Measurements from ENCODE around the gene IDI2.
"Not testable (repeated sequence)": the region's sequence is repeated elsewhere in the genome, so short reads cannot be mapped to it uniquely, and the experiment has no call there.

IDI2 gene

DNA sequence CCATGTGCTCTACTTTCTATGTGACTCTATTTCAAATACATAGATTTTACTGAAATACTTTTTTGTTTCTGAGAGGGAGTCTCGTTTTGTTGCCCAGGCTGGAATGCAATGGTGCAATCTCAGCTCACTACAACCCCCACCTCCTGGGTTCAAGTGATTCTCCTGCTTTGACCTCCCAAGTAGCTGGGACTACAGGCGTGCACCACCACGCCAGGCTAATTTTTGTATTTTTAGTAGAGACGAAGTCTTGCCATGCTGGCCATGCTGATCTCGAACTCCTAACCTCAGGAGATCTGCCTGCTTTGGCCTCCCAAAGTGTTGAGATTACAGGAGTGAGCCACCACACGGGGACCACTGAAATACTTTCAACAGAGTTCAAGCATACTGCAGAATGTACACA is 19.8 kb upstream of the IDI2 start:
- FAIRE-seq, result no peak

GRCh38 chr10:1044964-1045363 is 19.3 kb upstream of the IDI2 start:
- FAIRE-seq, result no peak

GRCh38 chr10:1044146-1044545 is 18.5 kb upstream of the IDI2 start:
- no peak for FAIRE-seq

DNA sequence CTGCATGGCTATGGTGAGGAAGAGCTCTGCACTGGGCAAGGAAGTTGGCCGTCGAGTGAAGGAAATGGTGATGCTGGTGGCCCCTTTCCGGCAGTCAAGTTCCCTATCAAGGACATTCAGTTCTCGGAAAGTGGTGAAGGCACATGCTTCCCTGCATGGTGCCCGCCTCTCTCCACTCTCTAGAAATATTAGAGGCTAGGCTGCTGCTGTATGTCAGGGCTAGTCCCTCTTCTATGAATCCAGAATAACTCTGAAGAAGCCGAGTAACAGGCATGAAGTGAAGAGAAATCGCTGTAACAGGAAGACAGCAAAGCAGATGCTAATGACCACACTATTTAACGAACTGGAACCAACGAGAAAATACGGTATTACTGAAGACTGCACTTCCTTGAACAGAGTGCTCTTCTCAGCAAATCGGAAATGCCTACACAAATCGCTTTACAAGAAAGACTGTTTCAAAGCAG is 17.9 kb upstream of the IDI2 start:
- FAIRE-seq, result no peak

GRCh38 chr10:1041514-1041913 is 15.9 kb upstream of the IDI2 start:
- FAIRE-seq, result no peak

- FAIRE-seq, result no peak
Measured at GRCh38 chr10:1040133-1040532, 14.5 kb upstream of the IDI2 start.

DNA sequence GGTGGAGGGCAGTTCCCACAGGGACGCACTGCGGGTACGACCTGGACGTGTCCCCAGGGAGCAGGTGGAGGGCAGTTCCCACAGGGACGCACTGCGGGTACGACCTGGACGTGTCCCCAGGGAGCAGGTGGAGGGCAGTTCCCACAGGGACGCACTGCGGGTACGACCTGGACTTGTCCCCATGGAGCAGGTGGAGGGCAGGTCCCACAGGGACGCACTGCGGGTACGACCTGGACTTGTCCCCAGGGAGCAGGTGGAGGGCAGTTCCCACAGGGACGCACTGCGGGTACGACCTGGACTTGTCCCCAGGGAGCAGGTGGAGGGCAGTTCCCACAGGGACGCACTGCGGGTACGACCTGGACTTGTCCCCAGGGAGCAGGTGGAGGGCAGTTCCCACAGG is 13.1 kb upstream of the IDI2 start:
- not testable (repeated sequence) for FAIRE-seq

DNA sequence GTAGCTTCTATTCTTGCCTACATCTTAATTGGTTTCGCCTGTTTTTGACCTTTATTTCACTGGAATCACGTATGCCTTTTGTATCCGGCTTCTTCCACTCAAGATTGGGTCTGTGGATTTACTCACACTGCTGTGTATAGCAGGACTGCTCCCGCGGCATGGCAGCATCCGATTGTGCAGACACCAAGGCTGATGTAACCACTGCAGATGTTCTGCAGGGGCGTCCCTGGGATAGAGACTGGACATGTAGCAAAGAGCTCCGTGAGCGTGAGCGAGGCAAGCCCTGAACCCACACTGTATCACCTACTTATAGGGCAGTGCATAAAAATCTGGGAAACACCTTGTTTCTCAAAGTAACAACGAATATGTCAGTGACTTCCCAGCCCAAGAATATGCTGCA is 11.4 kb upstream of the IDI2 start:
- no peak for FAIRE-seq

- FAIRE-seq, result no peak
Measured at GRCh38 chr10:1036341-1036791, 10.7 kb upstream of the IDI2 start.

DNA sequence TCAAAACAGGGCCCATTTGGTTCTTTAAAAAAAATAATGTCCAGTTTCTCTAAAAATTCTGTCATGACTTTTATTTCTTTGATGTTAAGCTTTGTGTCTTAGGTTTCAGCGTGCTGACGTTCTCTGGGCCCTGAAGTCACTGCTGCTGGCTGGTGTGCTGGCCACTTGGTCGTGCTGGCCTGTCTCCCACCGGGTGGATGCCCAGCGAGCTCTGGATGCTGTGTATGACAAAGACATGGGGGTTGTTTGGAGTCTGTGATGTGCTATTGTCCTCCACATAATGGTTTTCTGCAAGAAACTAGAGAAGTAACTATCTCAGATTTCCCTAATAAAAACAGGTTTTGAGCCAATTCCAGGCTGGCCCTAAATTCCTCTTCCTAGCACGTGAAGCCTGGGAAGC is 9.5 kb upstream of the IDI2 start:
- no peak for FAIRE-seq

- FAIRE-seq, result no peak
Measured at GRCh38 chr10:1034758-1035157, 9.1 kb upstream of the IDI2 start.

DNA sequence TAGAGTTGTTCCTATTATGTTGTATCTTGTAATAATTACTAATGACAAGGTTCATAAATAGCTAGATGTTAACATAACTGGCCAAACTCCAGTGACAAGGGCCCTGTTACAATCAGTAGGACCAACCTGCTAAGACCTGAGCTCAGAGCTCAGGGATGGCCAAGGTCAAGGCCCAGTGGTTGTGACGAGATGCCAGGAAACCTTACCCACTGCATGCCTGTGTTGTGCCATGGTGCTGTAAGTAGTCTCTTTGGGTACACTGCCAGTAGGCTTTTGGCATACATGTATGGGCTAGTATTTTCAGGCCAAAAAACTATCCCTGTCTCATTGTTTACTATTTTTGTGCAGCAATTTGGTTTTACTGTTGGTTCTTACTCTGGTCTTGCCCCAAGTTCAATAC is 7.9 kb upstream of the IDI2 start:
- no peak for FAIRE-seq

GRCh38 chr10:1029838-1030237 is 4.2 kb upstream of the IDI2 start:
- no peak for FAIRE-seq

DNA sequence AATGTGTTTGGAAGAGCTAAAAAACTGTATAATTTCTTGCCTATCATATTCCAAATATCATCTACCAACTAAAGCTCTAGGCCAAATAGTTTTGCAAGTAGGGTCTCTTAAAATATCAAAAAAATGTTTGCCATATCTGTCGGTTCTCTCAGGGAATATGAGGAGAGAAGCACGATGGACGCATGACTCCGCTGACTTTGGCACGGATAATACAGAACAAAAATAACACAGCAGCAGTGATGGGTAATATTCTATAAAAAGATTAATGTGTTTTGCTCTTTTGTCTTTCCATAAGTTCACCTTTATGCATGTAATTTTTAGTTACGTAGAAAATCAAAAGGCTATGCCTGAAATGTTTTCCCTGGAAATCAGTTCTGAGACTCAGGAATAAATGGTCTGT is 919 bp upstream of the IDI2 start:
- no peak for FAIRE-seq

- FAIRE-seq, result no peak
Measured at GRCh38 chr10:1024103-1024502, 1.6 kb downstream of the IDI2 start.

DNA sequence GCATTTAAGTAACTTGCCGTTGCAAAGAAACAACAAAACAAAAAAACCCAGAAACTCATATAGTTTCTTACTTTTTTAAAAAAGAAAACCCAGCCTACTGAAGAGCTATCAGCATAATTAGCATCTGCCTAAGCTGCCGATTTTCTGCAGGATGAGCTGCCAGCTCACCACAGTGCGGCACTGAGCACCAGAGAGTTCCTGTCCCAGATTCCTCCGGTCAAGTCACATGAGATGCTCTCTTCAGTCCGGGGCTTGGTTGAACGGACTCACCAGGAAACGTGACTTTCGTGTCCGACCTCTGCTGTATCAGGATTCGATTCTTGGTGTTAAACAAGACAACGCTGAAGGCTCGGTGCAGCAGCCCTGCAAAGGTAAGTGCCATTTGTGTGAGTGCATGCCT is 3.2 kb downstream of the IDI2 start:
- FAIRE-seq, result no peak

DNA sequence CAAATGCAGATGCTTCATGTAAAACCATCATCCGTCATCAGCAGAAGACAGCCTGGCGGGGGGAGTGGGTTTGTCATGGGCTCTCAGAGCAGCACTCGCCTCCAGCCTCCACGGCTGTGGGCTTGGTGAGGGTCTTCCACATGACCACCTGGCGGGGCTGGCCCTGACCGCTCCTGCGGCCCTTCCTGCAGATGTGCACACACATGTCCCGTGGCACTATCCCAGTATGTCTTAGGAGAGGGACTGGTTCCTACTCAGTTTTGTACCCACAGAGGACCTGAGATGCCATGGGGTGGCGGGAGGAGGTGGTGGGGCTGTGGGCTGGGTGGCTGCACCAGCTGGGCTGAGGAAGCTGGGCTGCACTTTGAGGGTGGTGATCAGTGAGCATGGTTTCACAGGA is 4.7 kb downstream of the IDI2 start:
- FAIRE-seq, result no peak

GRCh38 chr10:1020460-1020859 is 5.2 kb downstream of the IDI2 start:
- FAIRE-seq, result no peak

DNA sequence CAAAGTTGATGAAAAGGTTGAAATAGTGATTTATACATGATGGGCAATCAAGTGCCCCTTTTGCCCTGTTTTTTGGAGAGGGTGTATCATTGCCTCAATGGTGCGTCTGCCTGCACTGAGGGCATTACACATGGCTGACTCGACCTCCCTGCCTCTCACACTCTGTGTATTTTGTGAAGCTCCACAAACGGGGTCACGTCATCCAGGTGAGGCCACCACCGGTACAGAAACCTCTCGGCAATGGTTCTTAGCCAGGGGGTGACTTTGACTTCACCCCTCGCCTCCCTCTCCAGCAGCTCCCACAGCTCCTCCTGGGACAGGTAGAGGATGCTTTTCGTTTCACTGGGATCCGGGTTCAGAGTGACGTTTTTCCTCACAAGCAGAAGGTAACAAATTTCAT is 6.3 kb downstream of the IDI2 start:
- no peak for FAIRE-seq

DNA sequence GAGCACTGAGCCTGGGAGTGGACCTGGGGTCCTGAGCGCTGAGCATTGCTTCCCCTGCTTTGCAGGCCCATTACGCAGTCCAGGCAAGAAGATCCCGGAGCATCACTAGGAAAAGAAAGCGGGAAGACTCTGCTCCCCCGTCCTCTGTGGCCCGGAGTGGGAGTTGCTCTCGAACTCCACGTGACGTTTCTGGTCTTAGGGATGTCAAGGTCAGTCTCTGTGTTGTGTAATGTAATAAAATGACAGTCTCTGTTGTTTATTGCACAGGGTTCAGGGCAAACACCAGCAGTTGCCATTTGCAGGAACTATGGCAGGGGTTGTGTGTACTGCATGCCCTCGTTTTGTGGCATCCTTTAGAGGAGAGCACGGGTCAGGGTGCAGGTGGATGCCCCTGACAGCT is 10.0 kb downstream of the IDI2 start:
- FAIRE-seq, result no peak

- FAIRE-seq, result no peak
Measured at GRCh38 chr10:1011696-1012095, 14.0 kb downstream of the IDI2 start.

DNA sequence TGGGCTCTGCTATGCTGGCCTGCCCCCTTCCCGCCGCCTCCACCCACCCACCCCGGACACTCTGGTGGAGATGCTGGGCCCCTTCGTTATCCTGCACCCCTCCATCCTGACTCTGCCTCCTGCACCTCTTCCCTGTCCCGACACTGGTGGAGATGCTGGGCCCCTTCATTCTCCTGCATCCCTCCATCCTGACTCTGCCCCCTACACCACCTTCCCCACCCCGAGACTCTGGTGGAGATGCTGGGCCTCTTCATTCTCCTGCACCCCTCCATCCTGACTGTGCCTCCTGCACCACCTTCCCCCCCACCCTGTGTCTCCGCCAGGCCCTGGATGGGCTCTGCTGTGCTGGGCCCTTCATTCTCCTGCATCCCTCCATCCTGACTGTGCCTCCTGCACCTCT is 15.0 kb downstream of the IDI2 start:
- FAIRE-seq, result no peak

- not testable (repeated sequence) for FAIRE-seq
Measured at GRCh38 chr10:1009947-1010346, 15.7 kb downstream of the IDI2 start.

DNA sequence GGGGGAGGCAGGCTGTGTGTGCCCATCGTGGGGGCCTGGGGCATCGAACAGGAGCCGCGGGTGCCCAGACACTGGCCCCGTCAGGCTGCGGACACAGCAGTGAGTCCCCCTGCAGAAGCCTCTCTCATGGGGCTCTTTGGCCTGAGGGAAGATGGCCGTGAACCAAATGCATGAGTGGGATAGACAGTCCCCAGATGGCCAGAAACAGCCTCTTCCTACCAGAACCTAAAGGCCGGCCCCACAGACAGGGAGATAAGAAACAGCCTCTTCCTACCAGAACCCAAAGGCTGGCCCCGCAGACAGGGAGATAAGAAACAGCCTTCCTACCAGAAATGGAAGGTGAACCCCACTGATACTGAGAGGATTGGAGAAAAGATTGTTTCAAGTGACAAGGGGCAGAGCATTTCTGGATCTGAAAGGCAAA is 16.6 kb downstream of the IDI2 start:
- FAIRE-seq, result no peak

GRCh38 chr10:1007583-1007982 is 18.1 kb downstream of the IDI2 start:
- FAIRE-seq, result no peak

DNA sequence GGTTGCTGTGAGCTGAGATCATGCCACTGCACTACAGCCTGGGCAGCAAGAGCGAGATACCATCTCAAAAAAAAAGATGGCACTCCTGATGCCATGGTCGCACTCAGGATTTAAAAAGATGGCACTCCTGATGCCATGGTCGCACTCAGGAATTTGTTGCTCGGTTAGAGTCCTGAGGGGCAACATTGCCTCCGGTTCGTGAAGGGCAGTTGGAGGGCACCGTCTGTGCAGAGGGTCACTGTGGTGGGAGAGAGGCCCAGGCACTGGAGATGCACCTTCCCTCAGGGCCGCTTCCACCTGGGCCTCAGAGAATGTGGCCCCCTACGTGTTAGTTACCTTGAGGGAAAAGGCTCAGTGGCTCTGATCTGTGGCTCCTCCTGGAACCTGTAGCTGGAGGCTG is 19.1 kb downstream of the IDI2 start:
- FAIRE-seq, result no peak

Measured in A204.1 (cell line).